SK-N-SH treated with all-trans-retinoic acid at 6 μM for 48 hours (cell line): Measurements from ENCODE around the gene ARHGAP44.

Experiments
- ARNTL ChIP-seq: fragments of 450-650 bp; formaldehyde crosslinking; IDR thresholded peaks from 2 replicates; pipeline ENCODE4 v1.5.0; 2020; ENCODE audit warnings: low read depth, mild to moderate bottlenecking, moderate library complexity, borderline replicate concordance
- ESRRG ChIP-seq: fragments of 250-450 bp; sonication (Bioruptor Pico); IDR thresholded peaks from 2 replicates; pipeline ENCODE4 v1.6.1; 2021; ENCODE audit warnings: mild to moderate bottlenecking
- GLIS3 ChIP-seq: fragments of 250-450 bp; sonication (Bioruptor Pico); IDR thresholded peaks from 2 replicates; pipeline ENCODE4 v1.5.0; 2020; ENCODE audit warnings: mild to moderate bottlenecking, moderate library complexity
- RARB ChIP-seq: fragments of 250-450 bp; sonication (Bioruptor Pico); IDR thresholded peaks from 2 replicates; pipeline ENCODE4 v1.8.0; 2021; ENCODE audit warnings: mild to moderate bottlenecking, moderate library complexity
- TCF4 ChIP-seq: fragments of 250-450 bp; sonication (Bioruptor Pico); IDR thresholded peaks from 2 replicates; pipeline ENCODE4 v1.8.0; 2021; ENCODE audit warnings: mild to moderate bottlenecking, moderate library complexity, borderline replicate concordance
- TOX ChIP-seq: fragments of 250-450 bp; sonication (Bioruptor Pico); IDR thresholded peaks from 2 replicates; pipeline ENCODE4 v1.8.0; 2021; ENCODE audit warnings: mild to moderate bottlenecking, moderate library complexity, borderline replicate concordance
- ZFP3 ChIP-seq: fragments of 250-450 bp; sonication (Bioruptor Pico); IDR thresholded peaks from 2 replicates; pipeline ENCODE4 v1.5.0; 2020; ENCODE audit warnings: mild to moderate bottlenecking, moderate library complexity
- ZFP30 ChIP-seq: fragments of 450-650 bp; formaldehyde crosslinking; IDR thresholded peaks from 2 replicates; pipeline ENCODE4 v1.5.0; 2022; ENCODE audit warnings: mild to moderate bottlenecking, moderate library complexity
- ZNF8 ChIP-seq: fragments of 450-650 bp; formaldehyde crosslinking; IDR thresholded peaks from 2 replicates; pipeline ENCODE4 v1.5.0; 2020; ENCODE audit warnings: mild to moderate bottlenecking, moderate library complexity
- TF ChIP-seq, protein P1 (sequence below): fragments of 250-450 bp; sonication (Bioruptor Pico); IDR thresholded peaks from 2 replicates; pipeline ENCODE4 v1.5.1; 2020; ENCODE audit warnings: low read depth, mild to moderate bottlenecking, moderate library complexity
- TF ChIP-seq, protein P2 (sequence below): fragments of 250-450 bp; sonication (Bioruptor Pico); IDR thresholded peaks from 2 replicates; pipeline ENCODE4 v1.8.0; 2020; ENCODE audit warnings: mild to moderate bottlenecking, moderate library complexity, borderline replicate concordance

DNA sequence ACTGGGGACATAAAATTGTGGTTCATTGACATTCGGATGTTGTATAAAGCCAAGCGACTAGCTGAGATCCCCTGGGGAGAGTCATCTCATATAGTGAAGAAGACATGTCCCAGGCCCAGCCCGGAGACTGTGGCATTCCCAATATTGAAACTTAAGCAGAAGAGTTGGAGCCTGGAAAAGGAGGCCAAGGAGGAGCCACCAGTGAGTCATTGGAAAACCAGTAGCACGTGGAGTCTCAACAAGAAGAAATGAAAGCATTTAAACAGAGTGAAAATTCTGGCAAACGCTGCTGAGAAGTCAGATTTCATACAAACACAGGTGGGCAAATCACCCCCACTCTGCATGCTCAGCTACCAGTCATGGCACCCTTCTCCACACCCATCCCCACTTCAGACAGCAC lies 237.9 kb downstream of the ARHGAP44 start:
- TF ChIP-seq ZFP3 (CRISPR knock-in tag), result no peak
- TF ChIP-seq GLIS3, result no peak
- TF ChIP-seq TOX (CRISPR knock-in tag), result no peak
- TF ChIP-seq, protein P1, sequence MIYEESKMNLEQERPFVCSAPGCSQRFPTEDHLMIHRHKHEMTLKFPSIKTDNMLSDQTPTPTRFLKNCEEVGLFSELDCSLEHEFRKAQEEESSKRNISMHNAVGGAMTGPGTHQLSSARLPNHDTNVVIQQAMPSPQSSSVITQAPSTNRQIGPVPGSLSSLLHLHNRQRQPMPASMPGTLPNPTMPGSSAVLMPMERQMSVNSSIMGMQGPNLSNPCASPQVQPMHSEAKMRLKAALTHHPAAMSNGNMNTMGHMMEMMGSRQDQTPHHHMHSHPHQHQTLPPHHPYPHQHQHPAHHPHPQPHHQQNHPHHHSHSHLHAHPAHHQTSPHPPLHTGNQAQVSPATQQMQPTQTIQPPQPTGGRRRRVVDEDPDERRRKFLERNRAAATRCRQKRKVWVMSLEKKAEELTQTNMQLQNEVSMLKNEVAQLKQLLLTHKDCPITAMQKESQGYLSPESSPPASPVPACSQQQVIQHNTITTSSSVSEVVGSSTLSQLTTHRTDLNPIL, result no peak
- TF ChIP-seq ESRRG (CRISPR knock-in tag), result no peak
- no peak for TF ChIP-seq ZFP30
- TF ChIP-seq ZNF8, result no peak
- TF ChIP-seq, protein P2, sequence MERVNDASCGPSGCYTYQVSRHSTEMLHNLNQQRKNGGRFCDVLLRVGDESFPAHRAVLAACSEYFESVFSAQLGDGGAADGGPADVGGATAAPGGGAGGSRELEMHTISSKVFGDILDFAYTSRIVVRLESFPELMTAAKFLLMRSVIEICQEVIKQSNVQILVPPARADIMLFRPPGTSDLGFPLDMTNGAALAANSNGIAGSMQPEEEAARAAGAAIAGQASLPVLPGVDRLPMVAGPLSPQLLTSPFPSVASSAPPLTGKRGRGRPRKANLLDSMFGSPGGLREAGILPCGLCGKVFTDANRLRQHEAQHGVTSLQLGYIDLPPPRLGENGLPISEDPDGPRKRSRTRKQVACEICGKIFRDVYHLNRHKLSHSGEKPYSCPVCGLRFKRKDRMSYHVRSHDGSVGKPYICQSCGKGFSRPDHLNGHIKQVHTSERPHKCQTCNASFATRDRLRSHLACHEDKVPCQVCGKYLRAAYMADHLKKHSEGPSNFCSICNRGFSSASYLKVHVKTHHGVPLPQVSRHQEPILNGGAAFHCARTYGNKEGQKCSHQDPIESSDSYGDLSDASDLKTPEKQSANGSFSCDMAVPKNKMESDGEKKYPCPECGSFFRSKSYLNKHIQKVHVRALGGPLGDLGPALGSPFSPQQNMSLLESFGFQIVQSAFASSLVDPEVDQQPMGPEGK (CRISPR knock-in tag), result no peak
- no peak for TF ChIP-seq TCF4 (CRISPR knock-in tag)
- TF ChIP-seq ARNTL, result no peak
- no peak for TF ChIP-seq RARB (CRISPR knock-in tag)
